ENCODE measurements around the gene FRMD5. TPM values are rescaled to one million over a fixed set of nuclear protein-coding genes. Genes with fewer than 3 reads are reported as not detected.

The FRMD5 gene
- total RNA-seq, 1 experiment from 2014 or later = 27.2 TPM

DNA sequence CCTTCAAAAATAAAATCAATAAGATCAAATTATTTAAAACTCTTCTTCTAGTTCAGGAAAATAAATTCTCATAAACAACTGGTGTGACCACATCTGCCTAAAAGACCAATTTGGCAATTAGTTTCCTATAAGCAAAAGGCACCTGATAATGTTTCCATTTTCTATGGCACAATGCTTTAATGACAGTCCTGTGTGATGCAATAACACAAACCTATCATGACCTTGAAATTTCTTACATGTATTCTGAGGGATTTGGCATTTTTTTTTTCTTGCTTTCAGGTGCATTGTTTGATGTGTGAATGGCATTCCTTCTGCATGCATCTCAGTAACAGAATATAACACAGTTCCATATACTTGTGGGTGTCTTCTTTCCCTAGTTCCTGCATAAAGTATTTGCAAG is 32.5 kb upstream of the FRMD5 start:
- H3K4me2 ChIP-seq (ENCODE audit: low read length) = no peak overlapping the region
- ChIA-PET RAD21 (ENCODE audit: low non-redundant PET in 1 of 2, low total read pairs in 2 of 2, uncharacterized antibody in 2 of 2, unreplicated experiment in 2 of 2) (no interaction called here), CTCF (no interaction called here), POLR2A (no interaction called here)
- H3K36me3 ChIP-seq (ENCODE audit: control insufficient read depth in 1 of 2, insufficient read depth in 2 of 2, low read length in 2 of 2) = no peaks in the 10 kb centered on the region
- H3K9me2 ChIP-seq (ENCODE audit: insufficient read depth) = no peaks in the 10 kb centered on the region
- DNase-seq (ENCODE audit: low read depth, low spot score) = no peak
- no peak for ATAC-seq
- intact Hi-C loops (cut with micrococcal nuclease) = no loop called here
- no peak overlapping the region for H3K4me3 ChIP-seq (replicated peaks in 1 of 2; ENCODE audit: low read depth in 1 of 2, low read length in 2 of 2)
- H3K9me3 ChIP-seq (ENCODE audit: control insufficient read depth in 1 of 2, insufficient read depth in 1 of 2, low read depth in 1 of 2, low read length in 2 of 2) = no peaks in the 10 kb centered on the region
- no TSS peak for BruUV-seq (replicated peaks)
- H3K79me2 ChIP-seq (ENCODE audit: insufficient read depth, low read length) = no peaks in the 10 kb centered on the region
- no peak overlapping the region for H2AFZ ChIP-seq (ENCODE audit: low read depth, low read length, poor library complexity, severe bottlenecking)
- TF ChIP-seq ZNF274 (IDR thresholded peaks at IDR 0.05; ENCODE audit: low read depth, low read length) (no peak), SP1 (IDR thresholded peaks at IDR 0.05; ENCODE audit: low read depth) (no peak), ZBTB33 (IDR thresholded peaks at IDR 0.05; ENCODE audit: extremely low read depth, insufficient replicate concordance, low read length) (no peak), POLR2AphosphoS5 (IDR thresholded peaks at IDR 0.05; ENCODE audit: low read depth, low read length) (no peak), CEBPB (IDR thresholded peaks at IDR 0.05; ENCODE audit: low read depth) (no peak), YY1 (IDR thresholded peaks at IDR 0.05; ENCODE audit: extremely low read depth, insufficient replicate concordance, low read depth, low read length) (no peak), RAD21 (IDR thresholded peaks at IDR 0.05; ENCODE audit: low read depth) (no peak), ZFX (IDR thresholded peaks at IDR 0.05) (no peak), TCF7L2 (IDR thresholded peaks at IDR 0.05; ENCODE audit: borderline replicate concordance, extremely low read depth, insufficient read depth, insufficient read length) (no peak), EZH2 (IDR thresholded peaks at IDR 0.05) (no peak), CBX3 (IDR thresholded peaks at IDR 0.05; ENCODE audit: low read depth) (no peak), SRF (IDR thresholded peaks at IDR 0.05; ENCODE audit: low read depth) (no peak), ELF1 (IDR thresholded peaks at IDR 0.05; ENCODE audit: borderline replicate concordance, low read depth) (no peak), SIN3A (IDR thresholded peaks at IDR 0.05; ENCODE audit: low read depth) (no peak), JUND (IDR thresholded peaks at IDR 0.05) (no peak), EZH2phosphoT487 (IDR thresholded peaks at IDR 0.05; ENCODE audit: borderline replicate concordance) (no peak)
- TF ChIP-seq, protein P1, sequence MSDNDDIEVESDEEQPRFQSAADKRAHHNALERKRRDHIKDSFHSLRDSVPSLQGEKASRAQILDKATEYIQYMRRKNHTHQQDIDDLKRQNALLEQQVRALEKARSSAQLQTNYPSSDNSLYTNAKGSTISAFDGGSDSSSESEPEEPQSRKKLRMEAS (IDR thresholded peaks at IDR 0.05) = no peak
- TF ChIP-seq, protein P2, sequence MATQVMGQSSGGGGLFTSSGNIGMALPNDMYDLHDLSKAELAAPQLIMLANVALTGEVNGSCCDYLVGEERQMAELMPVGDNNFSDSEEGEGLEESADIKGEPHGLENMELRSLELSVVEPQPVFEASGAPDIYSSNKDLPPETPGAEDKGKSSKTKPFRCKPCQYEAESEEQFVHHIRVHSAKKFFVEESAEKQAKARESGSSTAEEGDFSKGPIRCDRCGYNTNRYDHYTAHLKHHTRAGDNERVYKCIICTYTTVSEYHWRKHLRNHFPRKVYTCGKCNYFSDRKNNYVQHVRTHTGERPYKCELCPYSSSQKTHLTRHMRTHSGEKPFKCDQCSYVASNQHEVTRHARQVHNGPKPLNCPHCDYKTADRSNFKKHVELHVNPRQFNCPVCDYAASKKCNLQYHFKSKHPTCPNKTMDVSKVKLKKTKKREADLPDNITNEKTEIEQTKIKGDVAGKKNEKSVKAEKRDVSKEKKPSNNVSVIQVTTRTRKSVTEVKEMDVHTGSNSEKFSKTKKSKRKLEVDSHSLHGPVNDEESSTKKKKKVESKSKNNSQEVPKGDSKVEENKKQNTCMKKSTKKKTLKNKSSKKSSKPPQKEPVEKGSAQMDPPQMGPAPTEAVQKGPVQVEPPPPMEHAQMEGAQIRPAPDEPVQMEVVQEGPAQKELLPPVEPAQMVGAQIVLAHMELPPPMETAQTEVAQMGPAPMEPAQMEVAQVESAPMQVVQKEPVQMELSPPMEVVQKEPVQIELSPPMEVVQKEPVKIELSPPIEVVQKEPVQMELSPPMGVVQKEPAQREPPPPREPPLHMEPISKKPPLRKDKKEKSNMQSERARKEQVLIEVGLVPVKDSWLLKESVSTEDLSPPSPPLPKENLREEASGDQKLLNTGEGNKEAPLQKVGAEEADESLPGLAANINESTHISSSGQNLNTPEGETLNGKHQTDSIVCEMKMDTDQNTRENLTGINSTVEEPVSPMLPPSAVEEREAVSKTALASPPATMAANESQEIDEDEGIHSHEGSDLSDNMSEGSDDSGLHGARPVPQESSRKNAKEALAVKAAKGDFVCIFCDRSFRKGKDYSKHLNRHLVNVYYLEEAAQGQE (IDR thresholded peaks at IDR 0.05; ENCODE audit: low read depth) = no peak
- TF ChIP-seq, protein P3, sequence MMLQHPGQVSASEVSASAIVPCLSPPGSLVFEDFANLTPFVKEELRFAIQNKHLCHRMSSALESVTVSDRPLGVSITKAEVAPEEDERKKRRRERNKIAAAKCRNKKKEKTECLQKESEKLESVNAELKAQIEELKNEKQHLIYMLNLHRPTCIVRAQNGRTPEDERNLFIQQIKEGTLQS (IDR thresholded peaks at IDR 0.05) = no peak
- 0 out of 4 replicates have a peak, but pooled peaks cover 0 to under 1% of the 10 kb centered on the region in 2 experiments for H3K4me1 ChIP-seq (ENCODE audit: control insufficient read depth in 1 of 2, insufficient read depth in 2 of 2, low read length in 2 of 2)
- H3K27ac ChIP-seq (ENCODE audit: low read depth, low read length) = no peak overlapping the region
- no peaks in the 10 kb centered on the region for H4K20me1 ChIP-seq (ENCODE audit: insufficient read depth)
- H3K27me3 ChIP-seq (ENCODE audit: insufficient read depth, low read length) = no peaks in the 10 kb centered on the region
- no peak overlapping the region for H3K9ac ChIP-seq (ENCODE audit: low read length)
